Suprapubic skin (tissue), 4 donors: ENCODE data around the gene OR4C13.
"Not testable (repeated sequence)": the region's sequence is repeated elsewhere in the genome, so short reads cannot be mapped to it uniquely, and the experiment has no call there.

Experiments used
- CTCF ChIP-seq, 2 donors: fragments of 200-600 bp in 1 of 2; fragments of 450-650 bp in 1 of 2; sonication (generic) in 1 of 2; IDR thresholded peaks; one replicate each; pipeline ENCODE4 v1.5.1; 2016 to 2019; ENCODE audit warnings: antibody characterized with exemption in 2 of 2, mild to moderate bottlenecking in 1 of 2, moderate library complexity in 1 of 2
- EP300 ChIP-seq: sonication (generic); formaldehyde crosslinking; IDR thresholded peaks from one replicate; pipeline ENCODE4 v1.6.1; 2017; ENCODE audit warnings: antibody characterized with exemption
- POLR2A ChIP-seq, 2 donors: fragments of 450-650 bp; IDR thresholded peaks; one replicate each; pipeline ENCODE4 v1.6.1; 2017; ENCODE audit warnings: antibody characterized with exemption in 2 of 2, mild to moderate bottlenecking in 2 of 2, moderate library complexity in 2 of 2
- POLR2AphosphoS5 ChIP-seq, 3 donors: sonication (generic); formaldehyde crosslinking; IDR thresholded peaks; one replicate each; pipeline ENCODE4 v1.6.1; 2017; ENCODE audit warnings: antibody characterized with exemption in 3 of 3

GRCh38 chr11:49911516-49911915 lies 40.7 kb upstream of the OR4C13 start:
- not testable (repeated sequence) for TF ChIP-seq CTCF (IDR thresholded peaks at IDR 0.05); POLR2A (IDR thresholded peaks at IDR 0.05); POLR2AphosphoS5 (IDR thresholded peaks at IDR 0.05); EP300
